Measurements from ENCODE around the gene CSDE1. TPM values are rescaled to one million over a fixed set of nuclear protein-coding genes. Genes with fewer than 3 reads are reported as not detected.

Gene CSDE1
- total and polyA plus RNA-seq, 3 donors from 2014 or later: 354 to 495 (median 488) TPM

GRCh38 chr1:114749835-114750234 lies 7.9 kb downstream of the CSDE1 start:
- DNase-seq: no peak
- no peaks in the 10 kb centered on the region for H3K27me3 ChIP-seq
- no peak for TF ChIP-seq CTCF (IDR thresholded peaks at IDR 0.05)
- no peak for TF ChIP-seq POLR2A (IDR thresholded peaks at IDR 0.05)
- no peaks in the 10 kb centered on the region for H3K36me3 ChIP-seq (ENCODE audit: low read depth, missing control alignments)
- intact Hi-C loops (cut with DNase I; ENCODE audit: low total_unique reads): no loop called here
- H3K4me3 ChIP-seq: no peak overlapping the region
- peaks cover 22% of the 10 kb centered on the region for H3K4me1 ChIP-seq
- H3K27ac ChIP-seq: no peak overlapping the region
- no peaks in the 10 kb centered on the region for H3K9me3 ChIP-seq
- WGBS, 2 donors: 72 to 74% methylated on average over 5 of the region's 5 CpGs

- 80 to 81% methylated on average over 6 of the region's 6 CpGs for WGBS, 2 donors
- Histone ChIP-seq H3K27me3 (no peaks in the 10 kb centered on the region), H3K9me3 (no peaks in the 10 kb centered on the region), H3K4me3 (no peak overlapping the region), H3K27ac (no peak overlapping the region), H3K36me3 (ENCODE audit: low read depth, missing control alignments) (no peaks in the 10 kb centered on the region), H3K4me1 (peaks cover 11% of the 10 kb centered on the region)
- intact Hi-C loops (cut with DNase I; ENCODE audit: low total_unique reads): no loop called here
- TF ChIP-seq CTCF (IDR thresholded peaks at IDR 0.05): no peak
- TF ChIP-seq POLR2A (IDR thresholded peaks at IDR 0.05): no peak
- no peak for DNase-seq
Observed at GRCh38 chr1:114746450-114747121, 11.2 kb downstream of the CSDE1 start.

GRCh38 chr1:114745291-114745690 lies 12.5 kb downstream of the CSDE1 start:
- DNase-seq: no peak
- H3K36me3 ChIP-seq (ENCODE audit: low read depth, missing control alignments): no peaks in the 10 kb centered on the region
- 83 to 84% methylated on average over 2 of the region's 2 CpGs for WGBS, 2 donors

GRCh38 chr1:114741963-114742746 lies 15.6 kb downstream of the CSDE1 start:
- intact Hi-C loops (cut with DNase I; ENCODE audit: low total_unique reads): no loop called here
- H3K27me3 ChIP-seq: no peaks in the 10 kb centered on the region
- H3K27ac ChIP-seq: no peak overlapping the region
- WGBS, 2 donors: 91 to 94% methylated on average over 11 of the region's 11 CpGs
- no peak for DNase-seq
- no peaks in the 10 kb centered on the region for H3K9me3 ChIP-seq
- no peaks in the 10 kb centered on the region for H3K36me3 ChIP-seq (ENCODE audit: low read depth, missing control alignments)
- H3K4me1 ChIP-seq: no peaks in the 10 kb centered on the region
- no peak overlapping the region for H3K4me3 ChIP-seq
- TF ChIP-seq CTCF (IDR thresholded peaks at IDR 0.05) (no peak), POLR2A (IDR thresholded peaks at IDR 0.05) (no peak)

More at GRCh38 chr1:114745291-114745690, 12.5 kb downstream of the CSDE1 start:
- Histone ChIP-seq H3K4me3 (no peak overlapping the region), H3K27ac (no peak overlapping the region), H3K4me1 (peaks cover 4% of the 10 kb centered on the region), H3K27me3 (no peaks in the 10 kb centered on the region), H3K9me3 (no peaks in the 10 kb centered on the region)
- intact Hi-C loops (cut with DNase I; ENCODE audit: low total_unique reads): no loop called here
- TF ChIP-seq POLR2A (IDR thresholded peaks at IDR 0.05) (no peak), CTCF (IDR thresholded peaks at IDR 0.05) (no peak)
